ENCODE measurements around the gene TNXB.
"Not testable (repeated sequence)": the region's sequence is repeated elsewhere in the genome, so short reads cannot be mapped to it uniquely, and the experiment has no call there.

The TNXB gene

DNA sequence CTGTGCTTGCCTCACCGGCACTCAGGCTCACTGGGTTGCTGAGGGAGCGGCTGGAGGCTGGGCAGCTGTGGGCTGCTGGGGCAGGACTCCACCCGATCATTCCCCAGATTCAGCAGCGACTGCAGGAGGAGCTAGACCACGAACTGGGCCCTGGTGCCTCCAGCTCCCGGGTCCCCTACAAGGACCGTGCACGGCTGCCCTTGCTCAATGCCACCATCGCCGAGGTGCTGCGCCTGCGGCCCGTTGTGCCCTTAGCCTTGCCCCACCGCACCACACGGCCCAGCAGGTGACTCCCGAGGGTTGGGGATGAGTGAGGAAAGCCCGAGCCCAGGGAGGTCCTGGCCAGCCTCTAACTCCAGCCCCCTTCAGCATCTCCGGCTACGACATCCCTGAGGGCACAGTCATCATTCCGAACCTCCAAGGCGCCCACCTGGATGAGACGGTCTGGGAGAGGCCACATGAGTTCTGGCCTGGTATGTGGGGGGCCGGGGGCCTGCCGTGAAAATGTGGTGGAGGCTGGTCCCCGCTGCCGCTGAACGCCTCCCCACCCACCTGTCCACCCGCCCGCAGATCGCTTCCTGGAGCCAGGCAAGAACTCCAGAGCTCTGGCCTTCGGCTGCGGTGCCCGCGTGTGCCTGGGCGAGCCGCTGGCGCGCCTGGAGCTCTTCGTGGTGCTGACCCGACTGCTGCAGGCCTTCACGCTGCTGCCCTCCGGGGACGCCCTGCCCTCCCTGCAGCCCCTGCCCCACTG is 68.7 kb downstream of the TNXB start:
- not testable (repeated sequence) for DNase-seq (ENCODE audit: low spot score)

DNA sequence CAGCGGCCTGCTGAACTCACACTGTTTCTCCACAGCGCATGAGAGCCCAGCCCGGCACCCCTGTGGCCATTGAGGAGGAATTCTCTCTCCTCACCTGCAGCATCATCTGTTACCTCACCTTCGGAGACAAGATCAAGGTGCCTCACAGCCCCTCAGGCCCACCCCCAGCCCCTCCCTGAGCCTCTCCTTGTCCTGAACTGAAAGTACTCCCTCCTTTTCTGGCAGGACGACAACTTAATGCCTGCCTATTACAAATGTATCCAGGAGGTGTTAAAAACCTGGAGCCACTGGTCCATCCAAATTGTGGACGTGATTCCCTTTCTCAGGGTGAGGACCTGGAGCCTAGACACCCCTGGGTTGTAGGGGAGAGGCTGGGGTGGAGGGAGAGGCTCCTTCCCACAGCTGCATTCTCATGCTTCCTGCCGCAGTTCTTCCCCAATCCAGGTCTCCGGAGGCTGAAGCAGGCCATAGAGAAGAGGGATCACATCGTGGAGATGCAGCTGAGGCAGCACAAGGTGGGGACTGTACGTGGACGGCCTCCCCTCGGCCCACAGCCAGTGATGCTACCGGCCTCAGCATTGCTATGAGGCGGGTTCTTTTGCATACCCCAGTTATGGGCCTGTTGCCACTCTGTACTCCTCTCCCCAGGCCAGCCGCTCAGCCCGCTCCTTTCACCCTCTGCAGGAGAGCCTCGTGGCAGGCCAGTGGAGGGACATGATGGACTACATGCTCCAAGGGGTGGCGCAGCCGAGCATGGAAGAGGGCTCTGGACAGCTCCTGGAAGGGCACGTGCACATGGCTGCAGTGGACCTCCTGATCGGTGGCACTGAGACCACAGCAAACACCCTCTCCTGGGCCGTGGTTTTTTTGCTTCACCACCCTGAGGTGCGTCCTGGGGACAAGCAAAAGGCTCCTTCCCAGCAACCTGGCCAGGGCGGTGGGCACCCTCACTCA is 69.5 kb downstream of the TNXB start:
- not testable (repeated sequence) for DNase-seq (ENCODE audit: low spot score)

DNA sequence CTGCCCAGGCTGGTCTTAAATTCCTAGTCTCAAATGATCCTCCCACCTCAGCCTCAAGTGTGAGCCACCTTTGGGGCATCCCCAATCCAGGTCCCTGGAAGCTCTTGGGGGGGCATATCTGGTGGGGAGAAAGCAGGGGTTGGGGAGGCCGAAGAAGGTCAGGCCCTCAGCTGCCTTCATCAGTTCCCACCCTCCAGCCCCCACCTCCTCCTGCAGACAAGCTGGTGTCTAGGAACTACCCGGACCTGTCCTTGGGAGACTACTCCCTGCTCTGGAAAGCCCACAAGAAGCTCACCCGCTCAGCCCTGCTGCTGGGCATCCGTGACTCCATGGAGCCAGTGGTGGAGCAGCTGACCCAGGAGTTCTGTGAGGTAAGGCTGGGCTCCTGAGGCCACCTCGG is 70.3 kb downstream of the TNXB start:
- not testable (repeated sequence) for DNase-seq (ENCODE audit: low spot score)

DNA sequence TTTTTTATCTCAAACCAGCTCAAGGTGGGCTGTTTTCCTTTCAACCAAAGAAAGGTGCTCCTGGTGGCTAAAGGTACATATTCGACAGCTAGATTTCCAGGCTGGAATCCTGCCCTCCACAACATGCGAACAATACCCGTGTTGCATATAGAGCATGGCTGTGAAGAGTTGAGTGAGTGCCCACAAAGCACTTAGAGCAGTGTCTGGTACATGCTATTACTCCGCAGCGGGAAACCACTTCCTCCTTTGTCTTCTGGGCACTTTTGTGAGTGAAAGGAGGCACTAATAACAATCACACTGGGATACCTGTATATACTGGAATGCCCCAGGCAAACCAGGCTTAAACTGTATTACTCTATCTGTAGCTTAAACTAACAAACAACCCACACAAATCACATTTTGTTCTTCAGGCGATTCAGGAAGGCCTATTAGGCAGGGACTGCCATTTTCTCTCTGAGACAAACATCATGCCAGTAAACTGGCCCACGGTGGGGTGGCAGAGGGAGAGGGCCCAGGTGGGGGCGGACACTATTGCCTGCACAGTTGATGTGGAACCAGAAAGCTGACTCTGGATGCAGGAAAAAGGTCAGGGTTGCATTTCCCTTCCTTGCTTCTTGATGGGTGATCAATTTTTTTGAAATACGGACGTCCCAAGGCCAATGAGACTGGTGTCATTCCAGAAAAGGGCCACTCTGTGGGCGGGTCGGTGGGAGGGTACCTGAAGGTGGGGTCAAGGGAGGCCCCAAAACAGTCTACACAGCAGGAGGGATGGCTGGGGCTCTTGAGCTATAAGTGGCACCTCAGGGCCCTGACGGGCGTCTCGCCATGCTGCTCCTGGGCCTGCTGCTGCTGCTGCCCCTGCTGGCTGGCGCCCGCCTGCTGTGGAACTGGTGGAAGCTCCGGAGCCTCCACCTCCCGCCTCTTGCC is 71.3 kb downstream of the TNXB start, which contains the start of gene CYP21A2:
CYP21A2 (plus strand) TSS at position 818 of the 927 bp plus-strand sequence; CDS start at position 826, 8 bp downstream.
- not testable (repeated sequence) for DNase-seq (ENCODE audit: low spot score)

GRCh38 chr6:32037136-32037535 is 72.0 kb downstream of the TNXB start:
- DNase-seq (ENCODE audit: low spot score), result not testable (repeated sequence)

DNA sequence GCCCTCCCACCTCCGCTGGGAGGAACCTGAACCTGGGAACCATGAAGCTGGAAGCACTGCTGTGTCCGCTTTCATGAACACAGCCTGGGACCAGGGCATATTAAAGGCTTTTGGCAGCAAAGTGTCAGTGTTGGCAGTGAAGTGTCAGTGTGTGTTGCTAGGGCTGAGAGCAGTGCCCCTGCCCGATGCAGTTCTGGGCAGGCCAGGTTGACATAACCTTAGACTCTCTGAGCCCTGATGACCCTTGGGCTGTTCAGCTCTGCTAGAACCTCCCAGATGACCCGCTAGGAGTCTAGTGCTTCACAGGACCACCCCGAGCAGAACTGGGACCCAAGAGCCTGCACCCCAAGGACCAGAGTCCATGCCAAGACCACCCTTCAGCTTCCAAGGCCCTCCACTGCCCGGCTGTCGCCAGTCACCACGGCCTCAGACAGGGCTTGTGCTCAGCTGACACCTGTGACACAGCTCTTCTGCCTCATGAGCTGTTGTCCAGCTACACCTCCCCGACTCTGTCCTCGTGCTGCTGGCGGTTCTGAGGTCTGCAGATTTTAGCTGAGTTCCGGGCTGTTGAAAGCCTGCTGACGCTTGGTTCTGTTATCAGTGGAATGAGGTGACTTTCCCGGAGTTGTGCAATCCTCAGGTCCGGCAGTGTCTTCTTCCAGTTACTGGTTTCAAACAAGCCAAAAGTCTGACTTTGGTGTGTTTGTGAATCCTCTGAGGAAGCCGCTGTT is 73.7 kb downstream of the TNXB start:
- DNase-seq (ENCODE audit: low spot score), result not testable (repeated sequence)

- not testable (repeated sequence) for DNase-seq (ENCODE audit: low spot score)
Observed at GRCh38 chr6:32029553-32029952, 79.6 kb downstream of the TNXB start.

GRCh38 chr6:32028631-32029030 is 80.5 kb downstream of the TNXB start:
- not testable (repeated sequence) for DNase-seq (ENCODE audit: low spot score)

DNA sequence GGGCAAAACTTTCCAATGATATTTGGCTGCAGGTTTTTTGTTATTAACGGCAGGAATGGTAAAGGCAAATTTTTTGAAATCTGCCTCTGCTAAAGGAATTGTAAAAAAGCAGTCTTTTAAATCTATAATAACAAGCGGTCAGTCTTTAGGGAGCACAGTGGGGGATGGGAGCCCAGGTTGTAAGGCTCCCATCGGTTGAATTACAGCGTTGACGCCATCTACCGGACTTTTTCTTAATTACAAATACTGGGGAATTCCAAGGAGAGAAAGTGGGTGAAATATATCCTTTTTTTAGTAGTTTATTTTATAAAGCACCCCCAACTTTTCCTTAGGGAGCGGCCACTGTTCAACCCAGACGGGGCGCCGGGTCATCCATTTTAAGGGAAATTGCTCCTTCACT is 87.0 kb downstream of the TNXB start:
- DNase-seq (ENCODE audit: low spot score), result not testable (repeated sequence)

DNA sequence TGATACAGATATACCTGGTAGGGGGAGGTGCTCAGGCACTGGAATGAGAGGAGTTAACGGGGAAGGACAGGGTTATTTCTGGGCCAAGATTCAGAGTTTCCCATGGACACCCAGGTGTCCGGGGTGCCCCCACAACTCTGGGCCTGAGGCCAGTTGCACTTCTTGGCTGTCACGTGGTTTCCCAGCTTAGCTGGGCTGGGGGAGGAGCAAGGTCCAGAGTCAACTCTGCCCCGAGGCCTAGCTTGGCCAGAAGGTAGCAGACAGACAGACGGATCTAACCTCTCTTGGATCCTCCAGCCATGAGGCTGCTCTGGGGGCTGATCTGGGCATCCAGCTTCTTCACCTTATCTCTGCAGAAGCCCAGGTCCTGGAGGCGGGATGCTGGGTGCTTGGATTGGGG is 94.6 kb downstream of the TNXB start, which contains the start of gene C4B:
C4B (plus strand) TSS at position 249 of the 400 bp plus-strand sequence; CDS start at position 300, 51 bp downstream.
- not testable (repeated sequence) for DNase-seq (ENCODE audit: low spot score)

DNA sequence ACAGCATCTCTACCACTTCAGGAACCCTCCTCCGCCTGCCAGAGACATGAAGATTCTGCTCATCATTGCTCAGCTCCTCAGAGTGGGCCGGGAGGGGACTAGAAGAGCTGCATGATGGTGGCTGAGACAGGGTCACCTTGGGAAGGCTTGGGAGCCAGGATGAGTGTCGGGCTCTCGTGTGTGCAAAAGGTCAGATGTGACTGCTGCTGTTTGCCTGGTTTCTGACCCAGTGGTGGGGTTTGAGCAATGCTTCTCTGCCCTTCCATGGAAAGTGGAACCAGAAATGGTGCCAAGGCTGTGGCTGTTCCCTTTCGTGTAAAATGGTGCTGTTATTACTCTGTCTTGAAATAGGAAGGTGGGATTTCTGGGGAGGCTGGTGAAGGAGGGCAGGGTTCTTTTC is 95.4 kb downstream of the TNXB start:
- not testable (repeated sequence) for DNase-seq (ENCODE audit: low spot score)

GRCh38 chr6:32012941-32013617 is 96.1 kb downstream of the TNXB start:
- DNase-seq (ENCODE audit: low spot score), result not testable (repeated sequence)

GRCh38 chr6:32010856-32011530 is 98.1 kb downstream of the TNXB start:
- DNase-seq (ENCODE audit: low spot score), result not testable (repeated sequence)

DNA sequence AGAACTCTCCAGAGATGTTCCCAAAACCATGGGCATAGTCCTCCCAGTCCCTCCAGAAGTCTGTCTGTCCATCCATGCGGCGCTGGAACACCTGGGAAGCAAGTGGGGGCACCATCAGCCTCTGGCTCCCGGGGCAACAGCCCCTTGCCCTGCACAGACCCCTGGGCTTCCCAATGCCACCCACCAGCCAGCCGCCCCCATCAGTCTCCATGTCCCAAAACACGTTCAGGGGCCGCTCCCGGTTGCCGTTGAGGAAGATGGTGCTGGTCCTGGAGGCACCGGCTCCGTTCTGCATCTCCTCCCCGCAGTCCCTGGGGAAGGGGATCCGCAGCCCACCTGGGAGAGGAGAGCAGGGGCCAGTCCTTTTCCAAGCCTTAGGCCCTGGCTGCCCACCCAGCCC is 99.6 kb downstream of the TNXB start:
- DNase-seq (ENCODE audit: low spot score), result not testable (repeated sequence)

- not testable (repeated sequence) for DNase-seq (ENCODE audit: low spot score)
Observed at GRCh38 chr6:32008616-32009015, 100.5 kb downstream of the TNXB start.

GRCh38 chr6:32008037-32008436 is 101.1 kb downstream of the TNXB start:
- not testable (repeated sequence) for DNase-seq (ENCODE audit: low spot score)

- not testable (repeated sequence) for DNase-seq (ENCODE audit: low spot score)
Observed at GRCh38 chr6:32007086-32007485, 102.1 kb downstream of the TNXB start.

- not testable (repeated sequence) for DNase-seq (ENCODE audit: low spot score)
Observed at GRCh38 chr6:32005991-32006529, 103.1 kb downstream of the TNXB start.

DNA sequence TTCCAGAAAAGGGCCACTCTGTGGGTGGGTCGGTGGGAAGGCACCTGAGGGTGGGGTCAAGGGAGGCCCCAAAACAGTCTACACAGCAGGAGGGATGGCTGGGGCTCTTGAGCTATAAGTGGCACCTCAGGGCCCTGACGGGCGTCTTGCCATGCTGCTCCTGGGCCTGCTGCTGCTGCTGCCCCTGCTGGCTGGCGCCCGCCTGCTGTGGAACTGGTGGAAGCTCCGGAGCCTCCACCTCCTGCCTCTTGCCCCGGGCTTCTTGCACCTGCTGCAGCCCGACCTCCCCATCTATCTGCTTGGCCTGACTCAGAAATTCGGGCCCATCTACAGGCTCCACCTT is 103.6 kb downstream of the TNXB start:
- not testable (repeated sequence) for DNase-seq (ENCODE audit: low spot score)
